D341Med (cell line): Measurements from ENCODE around the gene KCNH1.
A peak's percentile ranks its signal among the peaks of the same experiment; 100 is the strongest.

Experiments
- DNase-seq: peaks from one replicate; pipeline ENCODE4 v3.0.0; 2012; ENCODE audit warnings: low spot score

The KCNH1 gene

DNA sequence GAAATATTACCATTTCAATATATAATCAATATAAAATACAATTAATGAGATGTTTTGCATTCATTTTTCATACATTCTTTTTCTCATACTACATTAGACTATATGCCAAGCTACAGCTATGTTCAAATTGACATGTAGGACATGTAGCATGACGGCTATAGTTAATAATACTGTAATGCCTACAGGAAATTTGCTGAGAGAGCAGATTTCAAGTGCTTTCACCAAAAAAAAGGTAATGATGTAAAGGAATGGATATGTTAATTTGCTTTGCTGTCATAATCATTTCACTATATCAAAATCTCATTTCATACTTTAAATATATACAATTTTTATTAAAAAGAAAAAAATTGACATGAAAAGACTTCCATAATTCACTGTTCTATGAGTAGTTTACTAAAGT is 215.1 kb downstream of the KCNH1 start:
- DNase-seq, result no peak

DNA sequence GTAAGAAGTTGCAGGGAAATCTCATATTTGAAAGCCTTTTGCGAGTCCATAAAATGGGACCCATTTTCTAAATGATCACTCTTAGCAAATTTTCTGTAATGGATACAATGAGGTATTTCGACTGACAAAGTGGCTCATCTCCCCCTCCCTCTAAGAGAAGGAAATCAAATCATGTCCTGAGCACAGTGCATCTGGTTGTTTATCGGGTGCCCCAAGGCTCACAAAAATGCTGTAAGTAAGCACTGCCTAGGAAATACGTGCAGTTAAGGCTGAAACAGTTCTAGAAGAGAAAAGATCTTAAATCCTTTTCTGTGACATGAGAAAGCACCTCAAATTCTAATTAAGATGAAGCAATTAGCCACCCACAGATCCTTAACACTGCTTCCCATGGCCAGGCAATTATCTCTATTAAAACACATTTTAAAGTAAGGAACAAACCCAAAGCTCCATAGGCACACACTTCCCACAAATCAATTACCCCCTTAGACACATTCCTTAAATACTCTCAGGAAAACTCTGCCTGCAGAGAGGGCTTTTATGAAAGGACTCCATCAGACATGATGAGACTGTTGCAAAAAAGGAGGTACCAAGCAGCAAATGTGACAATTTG is 216.3 kb downstream of the KCNH1 start:
- DNase-seq, result no peak

DNA sequence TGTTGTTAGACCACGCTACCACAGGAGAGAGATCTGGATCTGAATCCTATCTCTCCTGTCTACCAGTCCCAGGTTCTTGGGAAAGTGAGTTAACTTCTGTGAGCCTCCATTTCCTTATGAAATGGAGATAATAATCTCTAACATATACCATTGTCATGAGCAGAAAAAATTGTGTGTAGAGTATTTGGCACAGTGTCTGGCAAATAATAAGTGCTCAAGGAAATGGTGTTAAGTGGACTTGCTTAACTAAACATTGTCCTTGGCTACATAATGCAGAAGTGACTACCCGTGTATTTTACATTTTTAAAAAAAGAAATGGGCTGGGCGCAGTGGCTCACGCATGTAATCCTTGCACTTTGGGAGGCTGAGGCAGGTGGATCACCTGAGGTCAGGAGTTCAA is 217.4 kb downstream of the KCNH1 start:
- no peak for DNase-seq

DNA sequence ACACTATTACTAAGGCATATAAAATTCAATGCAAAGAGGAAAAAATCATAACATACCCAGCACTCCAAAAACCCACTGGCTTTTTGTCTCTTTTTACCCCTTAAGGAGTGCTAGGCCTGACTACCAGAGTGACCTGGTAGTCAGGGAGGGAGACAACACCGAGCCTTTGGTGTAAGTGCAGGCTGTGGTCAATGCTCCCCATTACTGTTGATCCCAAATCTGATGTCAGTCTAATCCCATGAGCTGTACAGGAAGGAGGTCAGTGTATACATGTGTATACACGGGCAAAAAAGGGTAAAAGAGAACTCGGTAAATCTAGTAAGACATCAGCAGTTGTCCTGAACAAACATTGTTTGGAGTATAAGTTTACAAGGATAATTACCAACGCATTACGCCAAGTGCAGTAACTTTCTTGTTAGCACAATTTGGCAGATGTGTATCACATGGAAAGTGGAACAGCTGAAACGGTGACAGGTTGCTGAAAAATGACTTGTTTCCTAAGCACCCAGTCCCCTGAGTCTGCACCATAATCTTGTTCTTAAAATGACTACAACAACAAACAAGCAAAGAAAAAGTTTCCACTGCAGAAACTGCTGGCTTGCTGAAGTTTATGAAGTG is 217.9 kb downstream of the KCNH1 start:
- no peak for DNase-seq

DNA sequence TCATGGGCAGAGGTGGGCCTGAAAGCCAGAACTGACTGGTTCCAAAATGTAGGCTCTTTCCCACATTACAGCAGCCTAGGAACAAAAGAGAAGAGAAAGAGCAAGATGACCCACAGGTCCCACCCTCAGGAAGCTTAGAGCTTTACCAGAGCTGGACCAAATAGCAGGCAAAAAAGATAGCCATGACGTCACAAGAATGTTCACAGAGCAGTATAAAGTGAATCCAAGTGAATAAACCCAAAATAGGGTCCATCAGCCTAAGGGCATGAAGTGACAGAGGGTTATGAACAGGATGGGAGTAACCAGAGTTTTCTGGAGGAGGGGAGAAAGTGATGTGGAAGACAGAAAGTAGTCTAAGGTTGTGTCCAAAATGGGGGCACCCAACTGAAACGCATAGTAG is 221.2 kb downstream of the KCNH1 start:
- DNase-seq, result no peak

DNA sequence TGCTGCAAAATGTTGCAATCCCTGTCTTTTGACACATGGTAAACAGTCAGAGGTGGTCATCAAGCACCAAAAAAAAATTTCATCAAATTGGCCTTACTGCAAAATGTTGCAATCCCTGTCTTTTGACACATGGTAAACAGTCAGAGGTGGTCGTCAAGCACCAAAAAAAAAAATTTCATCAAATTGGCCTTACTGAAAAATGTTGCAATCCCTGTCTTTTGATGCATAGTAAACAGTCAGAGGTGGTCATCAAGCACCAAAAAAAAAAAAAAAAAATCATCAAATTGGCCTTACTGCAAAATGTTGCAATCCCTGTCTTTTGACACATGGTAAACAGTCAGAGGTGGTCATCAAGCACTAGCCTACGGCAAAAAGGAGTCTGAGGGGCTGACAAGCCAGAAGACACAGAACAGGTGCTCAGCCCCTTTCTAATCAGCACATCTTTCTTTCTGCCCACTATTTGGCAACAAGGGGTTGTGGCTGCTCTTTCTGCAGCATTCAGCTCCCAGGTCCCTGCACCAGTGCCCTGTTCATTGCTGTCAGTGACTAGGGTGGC is 223.8 kb downstream of the KCNH1 start:
- no peak for DNase-seq

DNA sequence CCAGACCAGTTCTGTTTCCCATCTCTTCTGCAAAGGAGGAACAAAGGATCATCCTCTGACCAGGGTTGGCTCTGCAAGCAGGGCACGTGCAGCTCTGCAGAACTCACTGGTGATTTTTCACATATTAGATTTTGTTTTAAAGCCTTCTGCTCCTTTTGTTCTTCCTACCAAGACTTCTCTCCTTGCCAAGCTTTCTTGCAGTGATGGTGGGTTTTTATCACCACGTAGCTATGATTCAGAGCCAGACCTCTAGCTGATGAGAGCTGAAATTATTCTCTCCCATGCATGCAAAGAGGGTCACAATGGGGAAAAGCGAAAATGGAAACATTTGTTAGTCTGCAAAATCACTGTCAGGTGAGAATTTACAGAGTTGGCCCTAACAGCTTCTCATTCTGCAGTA is 225.2 kb downstream of the KCNH1 start:
- no peak for DNase-seq

DNA sequence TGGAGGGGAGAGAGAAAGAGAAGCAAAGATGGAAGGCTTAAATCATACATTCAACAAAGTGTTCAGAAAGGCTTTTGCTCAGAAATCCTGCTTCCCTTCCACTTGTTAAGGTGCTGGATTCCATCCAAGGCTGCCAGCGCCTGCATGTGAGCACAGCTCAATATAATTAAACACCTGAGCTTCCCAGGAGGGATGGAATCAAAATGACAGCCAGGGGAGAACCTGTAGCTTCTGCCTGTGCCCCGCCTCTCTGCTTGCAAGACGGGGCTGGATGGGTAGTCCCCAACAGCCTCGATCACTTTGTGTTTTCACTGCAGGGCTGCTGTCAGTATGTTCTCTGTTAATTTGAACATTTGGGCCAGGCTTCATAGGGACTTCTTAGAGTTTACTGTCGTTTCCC is 225.7 kb downstream of the KCNH1 start:
- peak; percentile 62 for DNase-seq

DNA sequence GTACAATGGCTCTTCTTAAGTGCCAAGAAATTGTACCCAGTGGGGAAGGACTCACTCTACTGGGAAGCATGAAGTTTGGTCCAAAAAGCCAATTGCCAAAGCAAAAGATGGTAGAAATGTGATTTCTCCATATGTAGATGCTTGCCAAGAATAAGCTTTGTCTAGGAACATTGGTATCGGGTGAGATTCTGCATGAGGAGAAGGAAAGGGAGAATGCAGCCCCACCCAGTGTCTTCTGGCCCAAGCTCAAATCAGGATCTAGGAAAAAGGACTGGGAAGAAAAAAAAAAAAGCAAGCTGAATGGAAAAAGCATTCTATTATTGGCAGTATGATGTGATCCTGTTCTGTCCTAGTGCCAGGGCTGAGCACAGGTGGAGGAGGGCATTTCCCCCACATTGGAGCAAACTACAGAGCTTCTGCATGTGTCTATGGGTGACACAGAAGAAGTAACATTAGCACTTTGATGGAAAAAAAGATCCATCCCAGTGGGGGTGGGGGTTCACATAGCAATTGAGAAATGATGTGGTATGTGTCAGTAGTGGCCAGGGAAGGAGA is 226.6 kb downstream of the KCNH1 start:
- no peak for DNase-seq

DNA sequence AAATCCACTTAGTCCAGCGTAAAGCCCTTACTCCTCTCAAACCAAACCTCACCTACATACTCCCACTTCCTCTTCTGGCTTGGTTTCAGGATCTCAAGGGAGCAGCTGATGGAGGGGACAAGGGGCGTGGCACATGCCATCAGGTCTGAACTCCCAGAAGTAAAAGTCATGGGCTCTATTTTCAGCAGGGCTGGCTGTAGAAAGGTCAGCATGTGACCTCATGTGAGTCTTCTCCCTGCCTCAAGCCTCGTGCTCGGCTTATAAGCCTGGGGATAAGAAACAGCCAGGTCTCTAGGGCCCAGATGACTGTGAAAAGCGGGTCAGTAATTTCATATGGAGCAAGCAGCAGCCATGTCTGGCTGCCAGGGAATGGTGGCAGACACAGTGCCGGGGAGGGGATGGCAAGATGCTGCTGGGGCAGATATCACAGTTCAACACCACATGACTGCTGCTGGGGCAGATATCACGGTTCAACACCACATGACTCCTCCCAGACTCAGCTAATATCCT is 227.9 kb downstream of the KCNH1 start:
- DNase-seq, result no peak

DNA sequence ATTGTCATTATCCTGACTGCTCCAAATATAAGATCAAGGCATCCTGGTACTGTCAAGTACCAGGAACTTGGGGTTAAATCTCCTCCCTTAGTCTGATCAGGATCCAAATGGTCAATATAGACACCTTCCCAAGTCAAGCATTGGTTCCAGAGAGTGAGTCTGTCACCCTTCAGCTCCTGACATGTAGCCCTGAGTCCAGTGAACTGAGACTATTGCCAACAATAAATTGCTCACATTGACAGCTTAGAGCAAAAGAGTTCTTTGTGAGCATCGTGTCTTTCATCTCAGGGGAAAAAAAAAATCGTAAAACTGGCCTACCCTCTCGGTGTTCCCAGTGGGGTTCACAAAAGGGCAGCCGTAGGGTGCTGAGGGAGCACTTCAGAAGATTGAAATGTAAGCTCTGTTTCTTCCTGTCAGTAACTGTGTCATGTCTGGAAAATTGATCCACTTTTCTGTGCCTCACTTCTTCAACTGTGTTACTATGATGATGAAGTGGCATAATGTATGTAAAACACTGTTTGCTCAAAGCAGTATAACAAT is 228.5 kb downstream of the KCNH1 start:
- DNase-seq, result no peak

DNA sequence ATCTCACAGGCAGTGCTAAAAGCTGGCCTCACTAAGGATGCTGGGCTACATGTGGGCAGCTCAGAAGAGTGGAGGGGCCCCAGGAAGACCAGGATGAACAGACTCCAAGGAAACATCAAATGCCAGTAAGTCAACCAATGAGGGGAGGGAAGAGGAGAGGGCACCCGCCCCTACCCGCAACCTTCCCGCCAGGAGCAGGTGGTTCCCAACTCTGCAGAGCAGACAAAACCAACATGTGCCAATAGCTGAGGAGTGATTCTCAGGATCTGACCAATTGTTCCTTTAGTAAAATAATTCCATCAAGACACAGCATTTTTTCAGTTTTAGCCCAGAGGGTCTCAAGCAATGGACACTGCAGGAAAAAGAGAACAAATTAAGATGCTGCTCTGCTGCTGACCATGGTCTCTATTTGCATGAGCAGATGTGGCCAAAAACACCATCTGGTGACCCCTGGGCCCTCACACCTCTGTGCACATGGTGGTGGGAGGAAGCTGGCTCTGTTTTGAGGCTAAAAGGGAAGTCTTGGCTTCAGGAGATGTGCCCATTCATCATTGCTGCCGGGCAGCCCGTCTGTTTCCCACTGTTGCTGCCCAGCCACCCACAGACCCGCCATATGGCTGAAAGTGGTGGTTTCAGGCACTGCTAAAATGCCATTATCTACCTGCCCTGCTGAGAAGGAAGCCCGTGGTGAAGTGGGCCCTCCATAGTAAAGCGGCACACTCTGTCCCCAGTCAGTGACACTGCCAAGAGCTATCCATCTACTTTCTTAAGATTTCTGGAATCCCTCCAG is 231.8 kb downstream of the KCNH1 start:
- DNase-seq, result no peak

DNA sequence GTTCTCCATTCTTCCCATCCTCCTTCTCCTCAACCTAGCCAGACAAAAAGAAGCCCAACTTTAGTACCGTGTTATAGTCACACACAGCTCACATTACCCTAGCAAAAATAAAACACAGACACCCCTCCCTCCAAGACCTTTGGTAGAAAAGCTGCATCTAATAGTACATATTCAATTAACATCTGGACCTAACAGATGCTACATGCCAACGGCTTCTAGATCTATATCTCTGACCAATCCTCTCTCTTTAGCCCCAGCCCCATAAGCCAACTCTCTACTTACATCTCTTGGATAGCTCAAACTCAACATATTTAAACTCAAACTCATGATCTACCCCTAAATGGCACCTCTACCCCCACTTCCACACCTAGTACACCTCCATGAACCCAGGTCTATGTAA is 233.1 kb downstream of the KCNH1 start:
- DNase-seq, result no peak

DNA sequence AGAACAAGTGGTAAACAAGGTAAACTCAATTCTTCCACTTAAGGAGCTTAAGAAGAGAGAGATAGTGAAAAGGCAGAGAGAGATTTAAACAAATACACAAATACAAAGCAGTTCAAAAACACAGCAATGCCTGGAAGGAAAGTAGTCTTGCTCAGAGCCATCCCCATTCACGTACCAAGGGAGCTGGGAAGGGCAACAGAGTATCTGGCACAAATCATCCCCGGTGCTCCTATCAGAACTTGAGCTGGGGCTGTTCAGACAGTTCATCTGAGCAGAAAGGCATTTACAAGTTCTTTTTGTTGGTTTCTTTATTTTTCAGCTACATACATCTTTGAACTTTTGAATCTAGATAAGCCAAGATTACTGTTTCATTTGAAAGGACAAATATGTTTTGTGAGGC is 233.9 kb downstream of the KCNH1 start:
- no peak for DNase-seq

DNA sequence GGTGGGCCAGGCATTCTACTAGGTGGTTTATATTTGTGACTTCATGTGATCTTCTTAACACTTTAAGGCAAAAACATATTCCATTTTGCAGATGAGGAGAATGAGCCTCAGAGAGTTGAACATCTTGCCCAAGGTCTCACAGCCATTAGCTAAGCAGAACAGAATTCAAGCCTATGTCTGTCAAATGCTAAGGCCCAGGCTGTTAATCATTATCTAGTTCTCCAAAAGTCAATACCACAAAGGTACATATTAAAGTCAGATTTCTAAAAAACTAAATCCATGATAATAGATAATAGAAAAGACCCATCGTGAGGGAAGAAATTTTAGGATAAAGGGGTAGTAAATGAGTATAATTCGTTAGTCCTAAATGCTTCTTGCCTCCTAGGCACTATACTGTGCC is 234.3 kb downstream of the KCNH1 start:
- DNase-seq, result no peak

DNA sequence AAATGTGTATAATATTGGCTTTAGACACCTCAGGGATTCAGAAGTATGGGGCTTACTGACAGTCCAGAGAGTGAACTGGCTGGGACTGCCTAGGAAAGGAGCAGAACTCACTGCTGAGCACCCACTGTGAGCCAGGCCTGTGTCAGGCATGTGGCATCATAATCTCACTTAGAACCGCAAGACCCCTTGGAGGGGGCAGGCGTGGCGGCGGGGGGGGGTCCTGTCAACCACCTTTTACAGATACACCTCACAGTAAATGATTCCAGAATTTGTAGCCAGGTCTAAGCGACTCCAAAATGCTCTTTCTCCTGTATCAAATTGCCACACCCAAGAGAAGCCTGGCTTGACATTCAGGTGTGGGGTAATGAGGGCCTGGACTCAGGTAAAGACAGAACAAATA is 235.5 kb downstream of the KCNH1 start:
- no peak for DNase-seq

DNA sequence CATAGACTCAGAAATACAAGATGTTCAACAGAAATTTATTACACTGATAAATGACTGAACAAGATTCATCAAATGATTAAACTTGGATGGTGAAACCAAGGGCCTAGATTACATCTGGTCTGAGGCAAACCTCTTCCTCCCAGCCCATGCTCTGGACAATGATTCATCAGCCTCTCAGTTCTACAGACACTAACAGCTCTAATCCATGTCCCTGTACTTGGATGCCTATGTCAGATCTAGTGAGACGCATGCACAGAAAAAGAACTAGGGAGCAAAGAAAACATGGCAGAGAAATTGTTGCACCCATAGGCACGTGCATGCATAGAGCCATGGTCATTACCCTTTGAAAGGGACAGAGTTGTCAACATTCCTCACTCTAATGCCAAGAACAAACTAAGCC is 250.1 kb downstream of the KCNH1 start:
- DNase-seq, result no peak

DNA sequence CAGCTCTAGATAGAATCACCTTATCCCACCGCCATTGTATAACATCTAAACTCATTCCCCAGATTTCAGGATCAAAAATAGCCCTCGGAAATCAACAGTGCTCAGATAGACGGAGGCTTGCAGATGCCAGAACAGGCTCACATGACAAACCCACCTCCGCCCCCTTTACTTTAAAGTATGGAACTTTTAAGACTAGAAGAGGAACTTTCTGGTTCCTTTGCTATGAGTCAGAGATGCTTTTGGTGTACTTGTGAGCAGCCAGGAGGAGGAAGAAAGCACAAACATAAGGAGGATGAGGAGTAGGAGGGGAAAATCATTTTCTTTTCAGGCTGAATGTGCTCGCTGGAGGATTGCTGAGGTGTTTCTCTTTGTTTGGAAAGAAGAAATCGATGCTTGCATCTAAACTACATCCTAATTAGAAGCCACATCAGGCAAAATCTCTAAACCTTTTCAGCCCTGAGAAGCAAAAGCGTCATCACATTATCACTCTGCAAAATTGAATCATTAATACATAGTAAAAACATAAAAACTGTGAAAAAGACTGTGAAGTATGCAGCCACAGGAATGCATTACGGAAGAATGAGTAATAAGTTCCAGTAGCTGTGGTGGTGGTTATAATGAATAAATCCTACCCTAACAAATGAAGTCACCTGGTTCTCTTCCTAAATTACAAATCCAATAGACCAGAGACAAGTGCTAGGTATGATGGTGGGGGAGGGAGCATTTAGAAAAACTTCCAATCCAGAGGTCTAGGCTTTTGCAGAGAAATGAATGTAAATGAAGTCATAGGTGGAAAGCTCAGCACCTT is 251.3 kb downstream of the KCNH1 start:
- DNase-seq, result no peak

DNA sequence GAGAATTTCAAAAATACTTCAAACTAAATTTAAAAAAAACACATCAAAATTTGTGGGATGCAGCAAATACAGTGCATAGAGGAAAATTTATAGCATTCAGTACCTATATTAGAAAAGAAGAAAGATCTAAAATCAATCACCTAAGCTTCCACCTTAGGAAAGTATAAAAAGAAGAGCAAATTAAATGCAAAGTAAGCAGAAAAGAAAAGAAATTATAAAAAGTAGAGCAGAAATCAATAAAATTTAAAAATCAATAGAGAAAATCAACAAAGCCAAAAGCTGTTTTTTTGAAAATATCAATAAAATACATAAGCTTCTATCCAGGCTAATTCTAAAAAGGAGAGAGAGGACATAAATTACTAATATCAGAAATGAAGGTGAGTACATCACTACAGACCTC is 255.4 kb downstream of the KCNH1 start:
- DNase-seq, result no peak

DNA sequence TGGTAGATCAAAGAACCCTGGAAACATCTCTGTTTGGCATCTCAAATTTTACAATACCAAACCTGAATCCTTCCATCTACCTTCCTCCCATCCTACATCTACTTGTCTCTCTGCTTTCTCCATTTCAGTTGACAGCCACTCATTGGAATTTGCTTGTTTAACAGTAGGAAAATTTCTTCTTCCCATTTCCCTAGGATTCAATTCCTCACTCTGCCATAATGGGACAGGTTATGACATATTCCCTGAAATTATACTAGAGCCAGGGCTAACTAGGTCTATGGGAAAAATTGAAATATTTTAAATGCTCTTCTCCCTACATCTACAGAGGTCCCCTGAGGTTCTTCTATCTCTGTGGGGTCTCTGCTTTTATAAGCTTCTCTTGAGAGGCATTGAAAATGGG is 257.7 kb downstream of the KCNH1 start:
- no peak for DNase-seq

DNA sequence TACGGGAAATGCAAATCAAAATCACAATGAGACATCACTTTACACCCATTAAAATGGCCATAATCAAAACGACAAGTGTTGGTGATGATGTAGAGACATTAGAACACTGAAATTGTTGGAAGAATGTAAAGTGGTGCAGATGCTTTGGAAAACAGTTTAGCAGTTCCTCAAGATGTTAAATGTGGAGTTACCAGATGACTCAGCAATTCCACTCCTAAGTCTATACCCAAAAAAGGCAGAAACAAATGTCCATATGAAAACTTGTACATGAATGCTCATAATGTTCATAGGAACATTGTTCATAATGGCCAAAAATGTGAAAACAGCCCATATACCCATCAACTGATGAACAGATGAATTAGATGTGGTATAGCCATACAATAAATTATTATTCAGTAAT is 267.4 kb downstream of the KCNH1 start:
- DNase-seq, result no peak

DNA sequence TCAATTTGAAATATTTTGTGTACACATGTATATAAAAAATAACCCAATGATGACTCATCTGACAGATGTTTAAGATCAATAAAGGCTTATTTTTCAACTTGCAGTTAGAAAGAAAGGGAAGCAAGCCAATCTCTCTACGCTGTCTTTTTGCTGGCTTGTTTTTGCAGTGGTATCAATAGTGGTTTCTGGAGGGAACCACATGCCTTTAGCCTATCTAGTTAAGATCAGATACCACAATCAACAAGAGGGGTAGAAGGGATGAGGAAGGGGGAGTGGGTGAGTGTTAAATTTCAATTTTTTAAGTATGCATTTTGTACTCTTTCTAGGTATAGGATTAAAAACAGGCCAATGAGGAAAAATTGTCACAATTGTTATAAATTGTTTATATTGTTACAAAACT is 276.2 kb downstream of the KCNH1 start:
- no peak for DNase-seq
